A549 (cell line): Measurements from ENCODE around the gene DSEL. TPM values are rescaled to one million over a fixed set of nuclear protein-coding genes. Genes with fewer than 3 reads are reported as not detected.

ENCODE experiments used
- ATAC-seq, 2 experiments: fragments of 200-7000 bp in 1 of 2; fragments of >200 bp in 1 of 2; cut with Nextera tagmentation in 1 of 2; cut with Tn5 transposase in 1 of 2; 3 replicates each; pipeline versions ENCODE4 v1.8.0 to v1.9.1; 2018 to 2020; ENCODE audit warnings: mild to moderate bottlenecking in 1 of 2, moderate library complexity in 1 of 2
- CTCF ChIA-PET: fragments of 300-600 bp; sonication (Branson Sonifier 250); formaldehyde crosslinking; extraction: SDS; loops from one replicate; lab custom pipeline; 2021; ENCODE audit warnings: antibody characterized with exemption, inconsistent platforms; lab: Yijun Ruan, JAX
- POLR2A ChIA-PET: fragments of 350-600 bp; formaldehyde crosslinking; extraction: SDS; loops from one replicate; lab custom pipeline; 2021; ENCODE audit warnings: antibody characterized with exemption, inconsistent platforms; lab: Yijun Ruan, JAX
- DNase-seq, 2 experiments: peaks; one replicate each; pipeline versions ENCODE4 v3.0.0 to v3.0.0-alpha.2; 2011 to 2016; ENCODE audit warnings: low read depth in 1 of 2, low spot score in 1 of 2
- FAIRE-seq: peaks from 2 replicates; lab custom pipeline; 2011; peaks lifted over from hg19 to GRCh38; lab: Jason Lieb, UNC
- H3K27ac ChIP-seq, 2 experiments: fragments of >200 bp; sonication (Bioruptor Twin); formaldehyde crosslinking; 3 replicates each; pipeline ENCODE4 v1.5.1; 2016 to 2017
- H3K4me1 ChIP-seq: fragments of >200 bp; sonication (Bioruptor Twin); formaldehyde crosslinking; 3 replicates; pipeline ENCODE4 v1.6.1; 2016
- H3K4me2 ChIP-seq: fragments of >200 bp; sonication (Bioruptor Twin); formaldehyde crosslinking; 3 replicates; pipeline ENCODE4 v1.6.1; 2016
- H3K4me3 ChIP-seq: fragments of >200 bp; sonication (Bioruptor Twin); formaldehyde crosslinking; 3 replicates; pipeline ENCODE4 v1.5.1; 2016
- H3K9me3 ChIP-seq: fragments of >200 bp; sonication (Bioruptor Twin); formaldehyde crosslinking; 3 replicates; pipeline ENCODE4 v1.6.1; 2016
- CEBPB ChIP-seq, 2 experiments: fragments of >200 bp in 1 of 2; sonication (Bioruptor Twin) in 1 of 2; formaldehyde crosslinking in 1 of 2; IDR thresholded peaks; 2 replicates each; pipeline ENCODE4 v1.6.1; 2012 to 2016
- CHD2 ChIP-seq: fragments of 150-350 bp; IDR thresholded peaks from 2 replicates; pipeline ENCODE4 v1.6.1; 2014; ENCODE audit warnings: low read length; ENCODE audit not compliant: partially characterized antibody
- FOSL2 ChIP-seq, 2 experiments: fragments of 450-650 bp in 1 of 2; fragments of >200 bp in 1 of 2; sonication (Bioruptor Twin) in 1 of 2; formaldehyde crosslinking; IDR thresholded peaks; 2 replicates each; pipeline versions ENCODE4 v1.5.0 to v1.6.1; 2016 to 2020; ENCODE audit warnings: mild to moderate bottlenecking in 1 of 2, moderate library complexity in 1 of 2
- GATA3 ChIP-seq: IDR thresholded peaks from 2 replicates; pipeline ENCODE4 v1.6.1; 2012; ENCODE audit warnings: borderline replicate concordance
- NR3C1 ChIP-seq: fragments of >200 bp; sonication (Bioruptor Twin); formaldehyde crosslinking; IDR thresholded peaks from 3 replicates; pipeline ENCODE4 v1.6.1; 2017
- POLR2A ChIP-seq: IDR thresholded peaks from 2 replicates; pipeline ENCODE4 v1.6.1; 2012; ENCODE audit warnings: mild to moderate bottlenecking, low read length
- POLR2AphosphoS2 ChIP-seq: conservative IDR thresholded peaks from 2 replicates; pipeline ENCODE4 v1.6.1; 2012; ENCODE audit warnings: low read length, improper control_type of control experiment, inconsistent platforms
- SREBF2 ChIP-seq: fragments of 450-650 bp; IDR thresholded peaks from 2 replicates; pipeline ENCODE4 v1.6.1; 2014; ENCODE audit warnings: mild to moderate bottlenecking, moderate library complexity
- WGBS: methylation state at CpG from one replicate; pipeline ENCODE4 v1.1.6; 2017; ENCODE audit errors: missing lambda C conversion rate; 5-methylcytosine and 5-hydroxymethylcytosine counted together
- polyA plus RNA-seq, 4 experiments: library from polyadenylated mRNA; depleted of rRNA in 3 of 4; stranded (reverse); fragments of >200 nt; fragmentation: RNase III in 1 of 4; extraction: RNeasy Plus Mini Kit Qiagen cat#74134 plus additional on column Dnase treatment in 1 of 4; gene quantifications; 2 replicates in 3 of 4; 3 replicates in 1 of 4; pipeline ENCODE4 v1.2.3, GENCODE V29; 2011 to 2017

DSEL gene
- polyA plus RNA-seq, 2 of the 4 experiments (the other 2 are of a cell fraction) = 0.21 to 0.34 TPM

- FAIRE-seq = no peak
- CTCF ChIA-PET = no interaction called here
Measured at GRCh38 chr18:67456711-67457110, 59.8 kb downstream of the DSEL start.

More at GRCh38 chr18:67456711-67457110, 59.8 kb downstream of the DSEL start:
- H3K4me1 ChIP-seq = no peaks in the 10 kb centered on the region
- TF ChIP-seq CEBPB (IDR thresholded peaks at IDR 0.05) = no peak
- no peak for TF ChIP-seq GATA3
- no peak for TF ChIP-seq CHD2
- no peak for TF ChIP-seq POLR2AphosphoS2
- TF ChIP-seq NR3C1 = no peak
- TF ChIP-seq POLR2A = no peak
- TF ChIP-seq SREBF2 = no peak
- no peak for TF ChIP-seq FOSL2 (IDR thresholded peaks at IDR 0.05)
- TF ChIP-seq FOSL2 (CRISPR knock-in tag; IDR thresholded peaks at IDR 0.05) = no peak
- DNase-seq (no peak), ATAC-seq (no peak)
- no peak overlapping the region for H3K27ac ChIP-seq
- H3K4me3 ChIP-seq = no peak overlapping the region
- no peaks in the 10 kb centered on the region for H3K9me3 ChIP-seq
- WGBS = 33% methylated on average over 3 of the region's 3 CpGs
- POLR2A ChIA-PET = no interaction called here
- no peak overlapping the region for H3K4me2 ChIP-seq
